Measurements from ENCODE around the gene NPFFR1. TPM values are rescaled to one million over a fixed set of nuclear protein-coding genes. Genes with fewer than 3 reads are reported as not detected.
"Not testable (repeated sequence)": the region's sequence is repeated elsewhere in the genome, so short reads cannot be mapped to it uniquely, and the experiment has no call there.

Gene NPFFR1
- total RNA-seq, 1 donor from 2014 or later: not detected

DNA sequence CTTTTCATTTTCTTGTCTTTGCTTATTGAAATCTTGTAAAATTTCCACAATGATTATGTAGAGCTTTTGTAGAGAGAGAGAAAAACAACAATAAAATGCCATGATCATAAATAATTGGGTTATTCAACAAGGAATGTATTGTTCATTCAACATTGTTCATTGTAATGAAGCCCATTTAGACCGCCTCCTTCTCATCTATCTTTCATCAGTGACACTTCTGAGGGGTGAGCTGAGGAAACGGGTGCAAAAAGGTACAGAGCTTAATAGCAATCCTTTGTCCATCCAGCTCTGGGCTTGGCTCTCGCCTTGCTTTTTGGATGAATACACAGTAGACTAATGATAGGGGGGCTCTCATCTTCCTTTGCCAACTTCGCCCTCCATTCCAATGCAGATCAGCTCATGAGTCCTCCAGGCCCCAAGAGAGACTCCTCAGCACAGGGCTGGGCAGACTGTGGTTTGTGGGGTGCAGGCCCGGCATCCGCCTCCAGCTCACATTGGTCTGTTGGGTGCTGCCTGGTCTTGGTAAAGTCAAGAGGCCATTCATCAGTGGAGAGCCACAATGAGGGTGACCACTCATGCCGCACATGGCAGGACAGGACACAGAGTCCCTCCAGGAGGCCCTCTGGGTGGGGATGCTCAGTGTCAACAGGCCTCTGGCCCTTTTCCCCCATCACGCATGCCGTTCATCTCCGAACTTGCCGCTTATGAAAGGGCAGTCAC lies 32.7 kb downstream of the NPFFR1 start:
- H3K27ac Mint-ChIP-seq: no peak overlapping the region
- TF ChIP-seq, protein P1, sequence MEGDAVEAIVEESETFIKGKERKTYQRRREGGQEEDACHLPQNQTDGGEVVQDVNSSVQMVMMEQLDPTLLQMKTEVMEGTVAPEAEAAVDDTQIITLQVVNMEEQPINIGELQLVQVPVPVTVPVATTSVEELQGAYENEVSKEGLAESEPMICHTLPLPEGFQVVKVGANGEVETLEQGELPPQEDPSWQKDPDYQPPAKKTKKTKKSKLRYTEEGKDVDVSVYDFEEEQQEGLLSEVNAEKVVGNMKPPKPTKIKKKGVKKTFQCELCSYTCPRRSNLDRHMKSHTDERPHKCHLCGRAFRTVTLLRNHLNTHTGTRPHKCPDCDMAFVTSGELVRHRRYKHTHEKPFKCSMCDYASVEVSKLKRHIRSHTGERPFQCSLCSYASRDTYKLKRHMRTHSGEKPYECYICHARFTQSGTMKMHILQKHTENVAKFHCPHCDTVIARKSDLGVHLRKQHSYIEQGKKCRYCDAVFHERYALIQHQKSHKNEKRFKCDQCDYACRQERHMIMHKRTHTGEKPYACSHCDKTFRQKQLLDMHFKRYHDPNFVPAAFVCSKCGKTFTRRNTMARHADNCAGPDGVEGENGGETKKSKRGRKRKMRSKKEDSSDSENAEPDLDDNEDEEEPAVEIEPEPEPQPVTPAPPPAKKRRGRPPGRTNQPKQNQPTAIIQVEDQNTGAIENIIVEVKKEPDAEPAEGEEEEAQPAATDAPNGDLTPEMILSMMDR (IDR thresholded peaks at IDR 0.05): no peak
- H3K27me3 Mint-ChIP-seq: peaks cover 28% of the 10 kb centered on the region
- H3K4me1 Mint-ChIP-seq: peaks cover 10% of the 10 kb centered on the region
- ChIA-PET POLR2A (no interaction called here), CTCF (no interaction called here)
- intact Hi-C loops (cut with micrococcal nuclease): no loop called here
- no peaks in the 10 kb centered on the region for H3K36me3 Mint-ChIP-seq (ENCODE audit: low read depth)
- DNase-seq (no peak), ATAC-seq (ENCODE audit: low read depth) (no peak)
- no peaks in the 10 kb centered on the region for H3K9me3 Mint-ChIP-seq
- no peak overlapping the region for H3K4me3 Mint-ChIP-seq

DNA sequence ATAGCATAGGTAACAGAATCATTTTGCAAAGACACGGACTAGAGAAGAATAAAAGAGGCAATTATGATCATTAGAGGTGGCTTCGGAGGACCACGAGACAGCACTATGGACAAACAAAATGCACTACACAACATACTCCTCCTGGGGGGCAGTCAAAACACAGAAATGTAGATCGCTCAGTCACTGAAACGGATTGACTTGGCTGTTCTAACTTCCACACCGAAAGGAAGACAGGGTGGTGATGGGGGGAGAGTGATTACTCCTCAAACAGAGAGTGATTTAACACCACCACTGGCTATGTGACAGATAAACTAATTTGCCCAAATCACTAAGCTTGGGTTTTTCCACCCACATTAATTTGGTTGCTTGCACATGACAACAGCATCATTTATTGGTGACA lies 36.4 kb downstream of the NPFFR1 start:
- CTCF ChIA-PET: no interaction called here
- ATAC-seq (ENCODE audit: low read depth) (no peak), DNase-seq (no peak)
- intact Hi-C loops (cut with micrococcal nuclease): no loop called here
- H3K4me3 Mint-ChIP-seq: no peak overlapping the region
- no peaks in the 10 kb centered on the region for H3K9me3 Mint-ChIP-seq
- H3K27me3 Mint-ChIP-seq: peaks cover 12% of the 10 kb centered on the region
- H3K36me3 Mint-ChIP-seq (ENCODE audit: low read depth): no peaks in the 10 kb centered on the region
- H3K4me1 Mint-ChIP-seq: no peaks in the 10 kb centered on the region
- H3K27ac Mint-ChIP-seq: no peak overlapping the region
- TF ChIP-seq, protein P1 (IDR thresholded peaks at IDR 0.05): no peak
- POLR2A ChIA-PET: no interaction called here

DNA sequence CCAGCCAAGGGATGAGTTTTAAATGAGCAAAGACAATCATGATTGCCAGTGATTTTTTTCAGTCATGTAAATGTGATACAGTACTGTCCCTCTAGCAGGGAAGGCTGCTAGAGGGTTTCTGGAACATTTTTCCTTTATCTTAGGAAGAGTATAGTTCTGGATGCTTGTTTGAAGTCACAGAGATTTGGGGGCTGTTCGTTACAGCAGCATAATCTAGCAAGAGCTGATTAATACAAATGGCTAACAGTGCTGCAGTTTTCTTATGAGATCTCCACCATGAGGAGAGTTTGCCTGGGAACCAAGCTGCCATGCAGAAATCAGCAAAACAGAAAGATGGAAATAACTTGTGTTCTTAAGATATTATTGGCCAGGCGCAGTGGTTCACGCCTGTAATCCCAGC lies 42.7 kb downstream of the NPFFR1 start:
- CTCF ChIA-PET: no interaction called here
- Mint-ChIP-seq H3K9me3 (no peaks in the 10 kb centered on the region), H3K4me1 (no peaks in the 10 kb centered on the region), H3K36me3 (ENCODE audit: low read depth) (no peaks in the 10 kb centered on the region), H3K4me3 (no peak overlapping the region), H3K27ac (no peak overlapping the region), H3K27me3 (peaks cover 1% of the 10 kb centered on the region)
- TF ChIP-seq, protein P1 (IDR thresholded peaks at IDR 0.05): no peak
- intact Hi-C loops (cut with micrococcal nuclease): no loop called here
- no peak for DNase-seq
- ATAC-seq (ENCODE audit: low read depth): no peak
- POLR2A ChIA-PET: no interaction called here

DNA sequence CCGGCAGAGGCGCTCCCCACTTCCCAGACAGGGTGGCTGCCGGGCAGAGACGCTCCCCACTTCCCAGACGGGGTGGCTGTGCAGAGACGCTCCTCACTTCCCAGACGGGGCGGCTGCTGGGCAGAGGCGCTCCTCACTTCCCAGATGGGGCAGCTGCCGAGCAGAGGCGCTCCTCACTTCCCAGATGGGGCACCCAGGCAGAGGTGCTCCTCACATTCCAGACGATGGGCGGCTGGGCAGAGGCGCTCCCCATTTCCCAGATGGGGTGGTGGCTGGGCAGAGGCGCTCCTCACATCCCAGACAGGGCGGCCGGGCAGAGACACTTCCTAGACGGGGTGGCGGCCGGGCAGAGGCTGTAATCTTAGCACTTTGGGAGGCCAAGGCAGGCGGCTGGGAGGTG lies 43.8 kb downstream of the NPFFR1 start:
- intact Hi-C loops (cut with micrococcal nuclease); H3K27me3 Mint-ChIP-seq; H3K36me3 Mint-ChIP-seq (ENCODE audit: low read depth); H3K27ac Mint-ChIP-seq; DNase-seq; CTCF ChIA-PET; ATAC-seq (ENCODE audit: low read depth); H3K4me3 Mint-ChIP-seq; H3K9me3 Mint-ChIP-seq; H3K4me1 Mint-ChIP-seq; POLR2A ChIA-PET: not testable (repeated sequence)

DNA sequence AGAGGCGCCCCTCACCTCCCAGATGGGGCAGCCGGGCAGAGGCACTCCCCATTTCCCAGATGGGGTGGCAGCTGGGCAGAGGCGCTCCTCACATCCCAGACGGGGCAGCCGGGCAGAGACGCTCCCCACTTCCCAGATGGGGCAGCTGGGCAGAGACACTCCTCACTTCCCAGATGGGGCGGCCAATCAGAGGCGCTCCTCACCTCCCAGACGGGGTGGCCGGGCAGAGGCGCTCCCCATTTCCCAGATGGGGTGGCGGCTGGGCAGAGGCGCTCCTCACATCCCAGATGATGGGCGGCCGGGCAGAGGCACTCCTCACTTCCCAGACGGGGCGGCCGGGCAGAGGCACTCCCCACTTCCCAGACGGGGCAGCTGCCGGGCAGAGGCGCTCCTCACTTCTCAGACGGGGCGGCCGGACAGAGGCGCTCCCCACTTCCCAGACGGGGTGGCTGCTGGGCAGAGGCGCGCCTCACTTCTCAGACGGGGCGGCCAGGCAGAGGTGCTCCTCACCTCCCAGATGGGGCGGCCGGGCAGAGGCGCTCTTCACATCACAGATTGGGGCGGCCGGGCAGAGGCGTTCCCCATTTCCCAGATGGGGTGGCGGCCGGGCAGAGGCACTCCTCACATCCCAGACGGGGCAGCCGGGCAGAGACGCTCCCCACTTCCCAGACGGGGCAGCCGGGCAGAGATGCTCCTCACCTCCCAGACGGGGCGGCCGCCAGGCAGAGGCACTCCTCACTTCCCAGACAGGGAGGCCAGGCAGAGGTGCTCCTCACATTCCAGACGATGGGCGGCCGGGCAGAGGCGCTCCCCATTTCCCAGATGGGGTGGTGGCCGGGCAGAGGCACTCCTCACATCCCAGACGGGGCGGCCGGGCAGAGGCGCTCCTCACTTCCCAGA lies 44.5 kb downstream of the NPFFR1 start:
- H3K4me3 Mint-ChIP-seq; H3K27ac Mint-ChIP-seq; POLR2A ChIA-PET; CTCF ChIA-PET; H3K9me3 Mint-ChIP-seq; DNase-seq; intact Hi-C loops (cut with micrococcal nuclease); H3K27me3 Mint-ChIP-seq; H3K36me3 Mint-ChIP-seq (ENCODE audit: low read depth); ATAC-seq (ENCODE audit: low read depth); H3K4me1 Mint-ChIP-seq: not testable (repeated sequence)

DNA sequence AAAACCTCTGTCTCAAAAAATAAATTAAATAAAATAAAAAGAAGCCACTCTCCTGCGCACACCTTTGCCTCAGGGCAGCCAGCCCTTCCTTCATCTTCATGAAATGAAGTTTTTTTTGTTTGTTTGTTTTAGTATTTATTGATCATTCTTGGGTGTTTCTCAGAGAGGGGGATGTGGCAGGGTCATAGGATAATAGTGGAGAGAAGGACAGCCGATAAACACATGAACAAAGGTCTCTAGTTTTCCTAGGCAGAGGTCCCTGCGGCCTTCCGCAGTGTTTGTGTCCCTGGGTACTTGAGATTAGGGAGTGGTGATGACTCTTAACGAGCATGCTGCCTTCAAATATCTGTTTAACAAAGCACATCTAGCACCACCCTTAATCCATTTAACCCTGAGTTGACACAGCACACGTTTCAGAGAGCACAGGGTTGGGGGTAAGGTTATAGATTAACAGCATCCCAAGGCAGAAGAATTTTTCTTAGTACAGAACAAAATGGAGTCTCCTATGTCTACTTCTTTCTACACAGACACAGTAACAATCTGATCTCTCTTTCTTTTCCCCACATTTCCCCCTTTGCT lies 45.8 kb downstream of the NPFFR1 start:
- H3K9me3 Mint-ChIP-seq; CTCF ChIA-PET; POLR2A ChIA-PET; H3K36me3 Mint-ChIP-seq (ENCODE audit: low read depth); H3K27me3 Mint-ChIP-seq; H3K4me3 Mint-ChIP-seq; H3K27ac Mint-ChIP-seq; H3K4me1 Mint-ChIP-seq; intact Hi-C loops (cut with micrococcal nuclease); DNase-seq; ATAC-seq (ENCODE audit: low read depth): not testable (repeated sequence)
